Measurements from ENCODE around the gene ENC1.
"Not testable (repeated sequence)": the region's sequence is repeated elsewhere in the genome, so short reads cannot be mapped to it uniquely, and the experiment has no call there.

DNA sequence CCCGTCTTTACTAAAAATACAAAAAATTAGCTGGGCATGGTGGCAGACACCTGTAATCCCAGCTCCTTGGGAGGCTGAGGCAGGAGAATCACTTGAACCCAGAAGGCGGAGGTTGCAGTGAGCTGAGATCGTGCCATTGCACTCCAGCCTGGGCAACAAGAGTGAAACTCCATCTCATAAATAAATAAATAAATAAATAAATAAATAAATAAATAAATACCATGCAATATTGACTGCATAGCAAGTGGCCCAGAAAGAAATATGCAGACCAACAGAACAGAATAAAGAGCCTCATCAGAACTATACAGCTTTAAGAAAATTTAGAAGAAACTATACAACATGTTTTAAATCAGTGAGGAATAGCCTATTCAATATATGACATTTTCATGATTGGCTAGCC lies 37.6 kb upstream of the ENC1 start:
- TF ChIP-seq, protein P1, sequence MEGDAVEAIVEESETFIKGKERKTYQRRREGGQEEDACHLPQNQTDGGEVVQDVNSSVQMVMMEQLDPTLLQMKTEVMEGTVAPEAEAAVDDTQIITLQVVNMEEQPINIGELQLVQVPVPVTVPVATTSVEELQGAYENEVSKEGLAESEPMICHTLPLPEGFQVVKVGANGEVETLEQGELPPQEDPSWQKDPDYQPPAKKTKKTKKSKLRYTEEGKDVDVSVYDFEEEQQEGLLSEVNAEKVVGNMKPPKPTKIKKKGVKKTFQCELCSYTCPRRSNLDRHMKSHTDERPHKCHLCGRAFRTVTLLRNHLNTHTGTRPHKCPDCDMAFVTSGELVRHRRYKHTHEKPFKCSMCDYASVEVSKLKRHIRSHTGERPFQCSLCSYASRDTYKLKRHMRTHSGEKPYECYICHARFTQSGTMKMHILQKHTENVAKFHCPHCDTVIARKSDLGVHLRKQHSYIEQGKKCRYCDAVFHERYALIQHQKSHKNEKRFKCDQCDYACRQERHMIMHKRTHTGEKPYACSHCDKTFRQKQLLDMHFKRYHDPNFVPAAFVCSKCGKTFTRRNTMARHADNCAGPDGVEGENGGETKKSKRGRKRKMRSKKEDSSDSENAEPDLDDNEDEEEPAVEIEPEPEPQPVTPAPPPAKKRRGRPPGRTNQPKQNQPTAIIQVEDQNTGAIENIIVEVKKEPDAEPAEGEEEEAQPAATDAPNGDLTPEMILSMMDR (conservative IDR thresholded peaks at IDR 0.05; ENCODE audit: low read depth, low read length), result not testable (repeated sequence)
- not testable (repeated sequence) for TF ChIP-seq EZH2 (IDR thresholded peaks at IDR 0.05; ENCODE audit: borderline replicate concordance, low read depth, low read length, poor library complexity, severe bottlenecking)
